ENCODE results near the gene ADGRL2.

GRCh38 chr1:82030830-82031229, 230.1 kb downstream of the ADGRL2 start:
- TF ChIP-seq POLR2A (IDR thresholded peaks at IDR 0.05) (no peak), CTCF (IDR thresholded peaks at IDR 0.05) (no peak)
